ENCODE measurements around the gene OFD1.

The OFD1 gene

GRCh38 chrX:13756381-13756780 is 21.8 kb downstream of the OFD1 start:
- TF ChIP-seq EZH2 (optimal IDR thresholded peaks at IDR 0.05; ENCODE audit: low read depth, low read length), result no peak
- TF ChIP-seq CTCF (IDR thresholded peaks at IDR 0.05; ENCODE audit: low read length), result no peak
- TF ChIP-seq EZH2phosphoT487 (IDR thresholded peaks at IDR 0.05; ENCODE audit: low read length), result no peak
- no peak overlapping the region for H3K4me2 ChIP-seq (ENCODE audit: low read depth, low read length)
- peaks cover 34% of the 10 kb centered on the region for H3K4me1 ChIP-seq (ENCODE audit: low read length)
- H3K9ac ChIP-seq (ENCODE audit: low read length), result no peak overlapping the region
- no peak for DNase-seq
- H3F3A ChIP-seq (ENCODE audit: insufficient read depth, low read length), result peaks cover 25% of the 10 kb centered on the region; the same call in 1 of the 2 replicates
- no peak overlapping the region for H3K4me3 ChIP-seq (ENCODE audit: low read length)
- no peaks in the 10 kb centered on the region for H3K79me2 ChIP-seq (ENCODE audit: low read length)
- H3K27me3 ChIP-seq (replicated peaks; ENCODE audit: insufficient read depth, low read length), result no peaks in the 10 kb centered on the region
- no peaks in the 10 kb centered on the region; the same call in 1 of the 2 replicates for H3K36me3 ChIP-seq (replicated peaks; ENCODE audit: insufficient read depth, low read length)
- no peaks in the 10 kb centered on the region for H3K9me3 ChIP-seq (replicated peaks; ENCODE audit: insufficient read depth, low read length)
- H3K27ac ChIP-seq (ENCODE audit: low read length), result no peak overlapping the region
- no peaks in the 10 kb centered on the region for H3K9me2 ChIP-seq (replicated peaks; ENCODE audit: insufficient read depth, low read length)
- H2AFZ ChIP-seq (ENCODE audit: low read length), result no peak overlapping the region
- H4K20me1 ChIP-seq (ENCODE audit: insufficient read depth, low read length), result no peaks in the 10 kb centered on the region

- Histone ChIP-seq H3K36me3 (replicated peaks; ENCODE audit: insufficient read depth, low read length) (no peaks in the 10 kb centered on the region; the same call in 1 of the 2 replicates), H2AFZ (ENCODE audit: low read length) (no peak overlapping the region), H3K27ac (ENCODE audit: low read length) (peak overlapping the region; percentile 77; the same call in 1 of the 2 replicates), H3K27me3 (replicated peaks; ENCODE audit: insufficient read depth, low read length) (no peaks in the 10 kb centered on the region), H3K9ac (ENCODE audit: low read length) (no peak overlapping the region), H3K4me3 (ENCODE audit: low read length) (no peak overlapping the region), H3K79me2 (ENCODE audit: low read length) (no peaks in the 10 kb centered on the region), H3K4me2 (ENCODE audit: low read depth, low read length) (peak overlapping the region; percentile 44; the same call in 1 of the 2 replicates), H3K9me2 (replicated peaks; ENCODE audit: insufficient read depth, low read length) (no peaks in the 10 kb centered on the region), H4K20me1 (ENCODE audit: insufficient read depth, low read length) (no peaks in the 10 kb centered on the region), H3K9me3 (replicated peaks; ENCODE audit: insufficient read depth, low read length) (no peaks in the 10 kb centered on the region), H3K4me1 (ENCODE audit: low read length) (peaks cover 17% of the 10 kb centered on the region), H3F3A (ENCODE audit: insufficient read depth, low read length) (peaks cover 18% of the 10 kb centered on the region; the same call in 1 of the 2 replicates)
- no peak for TF ChIP-seq EZH2phosphoT487 (IDR thresholded peaks at IDR 0.05; ENCODE audit: low read length)
- no peak for TF ChIP-seq CTCF (IDR thresholded peaks at IDR 0.05; ENCODE audit: low read length)
- TF ChIP-seq EZH2 (optimal IDR thresholded peaks at IDR 0.05; ENCODE audit: low read depth, low read length), result no peak
- DNase-seq, result no peak
Observed at GRCh38 chrX:13759152-13759718, 24.7 kb downstream of the OFD1 start.

- no peak overlapping the region for H3K9ac ChIP-seq (ENCODE audit: low read length)
- TF ChIP-seq EZH2 (optimal IDR thresholded peaks at IDR 0.05; ENCODE audit: low read depth, low read length) (no peak), CTCF (IDR thresholded peaks at IDR 0.05; ENCODE audit: low read length) (no peak)
- no peak overlapping the region for H3K27ac ChIP-seq (ENCODE audit: low read length)
- peaks cover 18% of the 10 kb centered on the region; the same call in 1 of the 2 replicates for H3F3A ChIP-seq (ENCODE audit: insufficient read depth, low read length)
- no peaks in the 10 kb centered on the region for H3K27me3 ChIP-seq (replicated peaks; ENCODE audit: insufficient read depth, low read length)
- H3K36me3 ChIP-seq (replicated peaks; ENCODE audit: insufficient read depth, low read length), result no peaks in the 10 kb centered on the region; the same call in 1 of the 2 replicates
- H4K20me1 ChIP-seq (ENCODE audit: insufficient read depth, low read length), result no peaks in the 10 kb centered on the region
- no peak for DNase-seq
- H3K4me1 ChIP-seq (ENCODE audit: low read length), result peaks cover 17% of the 10 kb centered on the region
- no peaks in the 10 kb centered on the region for H3K9me2 ChIP-seq (replicated peaks; ENCODE audit: insufficient read depth, low read length)
- H3K4me2 ChIP-seq (ENCODE audit: low read depth, low read length), result no peak overlapping the region
- no peak overlapping the region for H3K4me3 ChIP-seq (ENCODE audit: low read length)
- H2AFZ ChIP-seq (ENCODE audit: low read length), result no peak overlapping the region
- no peaks in the 10 kb centered on the region for H3K79me2 ChIP-seq (ENCODE audit: low read length)
- no peaks in the 10 kb centered on the region for H3K9me3 ChIP-seq (replicated peaks; ENCODE audit: insufficient read depth, low read length)
Observed at GRCh38 chrX:13760426-13760825, 25.9 kb downstream of the OFD1 start.
